Neural progenitor cell (in vitro differentiated cells): ENCODE measurements around the gene CYBRD1.

Experiments
- CTCF ChIP-seq: fragments of 200-600 bp; sonication (generic); IDR thresholded peaks from 2 replicates; pipeline ENCODE4 v1.5.1; 2017; ENCODE audit warnings: antibody characterized with exemption, mild to moderate bottlenecking
- EZH2 ChIP-seq: fragments of 200-600 bp; sonication (generic); IDR thresholded peaks from 2 replicates; pipeline ENCODE4 v1.6.1; 2017; ENCODE audit warnings: antibody characterized with exemption, mild to moderate bottlenecking, moderate library complexity

- TF ChIP-seq EZH2, result no peak
- TF ChIP-seq CTCF, result no peak
Measured at GRCh38 chr2:171521361-171522051, 768 bp upstream of the CYBRD1 start.
